ENCODE results near the gene MSH5.

GRCh38 chr6:31782126-31782855 lies 42.5 kb downstream of the MSH5 start:
- TF ChIP-seq EZH2 (IDR thresholded peaks at IDR 0.05; ENCODE audit: low read length, unreplicated experiment) (no peak), EZH2phosphoT487 (IDR thresholded peaks at IDR 0.05; ENCODE audit: borderline replicate concordance, low read length) (no peak)
- TF ChIP-seq, protein P1, sequence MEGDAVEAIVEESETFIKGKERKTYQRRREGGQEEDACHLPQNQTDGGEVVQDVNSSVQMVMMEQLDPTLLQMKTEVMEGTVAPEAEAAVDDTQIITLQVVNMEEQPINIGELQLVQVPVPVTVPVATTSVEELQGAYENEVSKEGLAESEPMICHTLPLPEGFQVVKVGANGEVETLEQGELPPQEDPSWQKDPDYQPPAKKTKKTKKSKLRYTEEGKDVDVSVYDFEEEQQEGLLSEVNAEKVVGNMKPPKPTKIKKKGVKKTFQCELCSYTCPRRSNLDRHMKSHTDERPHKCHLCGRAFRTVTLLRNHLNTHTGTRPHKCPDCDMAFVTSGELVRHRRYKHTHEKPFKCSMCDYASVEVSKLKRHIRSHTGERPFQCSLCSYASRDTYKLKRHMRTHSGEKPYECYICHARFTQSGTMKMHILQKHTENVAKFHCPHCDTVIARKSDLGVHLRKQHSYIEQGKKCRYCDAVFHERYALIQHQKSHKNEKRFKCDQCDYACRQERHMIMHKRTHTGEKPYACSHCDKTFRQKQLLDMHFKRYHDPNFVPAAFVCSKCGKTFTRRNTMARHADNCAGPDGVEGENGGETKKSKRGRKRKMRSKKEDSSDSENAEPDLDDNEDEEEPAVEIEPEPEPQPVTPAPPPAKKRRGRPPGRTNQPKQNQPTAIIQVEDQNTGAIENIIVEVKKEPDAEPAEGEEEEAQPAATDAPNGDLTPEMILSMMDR (conservative IDR thresholded peaks at IDR 0.05; ENCODE audit: low read depth, low read length) = no peak
